Measurements from ENCODE around the gene GLRX3.

Gene GLRX3

GRCh38 chr10:130138479-130138866, 2.3 kb downstream of the GLRX3 start:
- no peak for DNase-seq

GRCh38 chr10:130140425-130140824, 4.2 kb downstream of the GLRX3 start:
- no peak for DNase-seq

- no peak for DNase-seq
These were observed 4.8 kb downstream of the GLRX3 start for GRCh38 chr10:130141038-130141437.

GRCh38 chr10:130141460-130141859, 5.3 kb downstream of the GLRX3 start:
- DNase-seq, result no peak

- no peak for DNase-seq
These were observed 5.7 kb downstream of the GLRX3 start for GRCh38 chr10:130141878-130142277.

GRCh38 chr10:130146042-130146441, 9.9 kb downstream of the GLRX3 start:
- DNase-seq, result no peak

- DNase-seq, result no peak
These were observed 23.1 kb downstream of the GLRX3 start for GRCh38 chr10:130159192-130159794.

- no peak for DNase-seq
These were observed 24.6 kb downstream of the GLRX3 start for GRCh38 chr10:130160775-130161174.

- DNase-seq, result no peak
These were observed 25.1 kb downstream of the GLRX3 start for GRCh38 chr10:130161331-130161730.

GRCh38 chr10:130167193-130167592, 31.0 kb downstream of the GLRX3 start:
- no peak for DNase-seq

GRCh38 chr10:130167707-130168106, 31.5 kb downstream of the GLRX3 start:
- peak in 1 of 2 donors; percentile 16 for DNase-seq

- DNase-seq, result no peak
These were observed 33.1 kb downstream of the GLRX3 start for GRCh38 chr10:130169136-130169859.

GRCh38 chr10:130171196-130171595, 35.0 kb downstream of the GLRX3 start:
- peak; percentile 20 to 45 for DNase-seq

GRCh38 chr10:130174328-130174727, 38.1 kb downstream of the GLRX3 start:
- DNase-seq, result no peak

GRCh38 chr10:130175074-130175473, 38.9 kb downstream of the GLRX3 start:
- DNase-seq, result no peak

- DNase-seq, result no peak
These were observed 41.1 kb downstream of the GLRX3 start for GRCh38 chr10:130177250-130177649.

GRCh38 chr10:130179640-130180039, 43.4 kb downstream of the GLRX3 start:
- peak in 1 of 2 donors; percentile 56 for DNase-seq

- DNase-seq, result no peak
These were observed 44.2 kb downstream of the GLRX3 start for GRCh38 chr10:130180416-130180815.

GRCh38 chr10:130181858-130182257, 45.7 kb downstream of the GLRX3 start:
- DNase-seq, result no peak

- DNase-seq, result no peak
These were observed 49.4 kb downstream of the GLRX3 start for GRCh38 chr10:130185591-130185990.

GRCh38 chr10:130188195-130189175, 52.3 kb downstream of the GLRX3 start:
- no peak for DNase-seq

GRCh38 chr10:130189608-130190054, 53.4 kb downstream of the GLRX3 start:
- DNase-seq, result no peak

GRCh38 chr10:130190055-130190736, 54.0 kb downstream of the GLRX3 start:
- DNase-seq, result peak; percentile 85 to 88
